Effector memory CD4-positive, alpha-beta T cell (primary cell): ENCODE results near the gene CEND1.
"Not testable (repeated sequence)": the region's sequence is repeated elsewhere in the genome, so short reads cannot be mapped to it uniquely, and the experiment has no call there.

Source experiments
- DNase-seq, 3 donors: peaks; one replicate each; pipeline ENCODE4 v3.0.0-alpha.2; 2020
- H3K27ac ChIP-seq: 2 replicates; pipeline ENCODE4 v1.7.0; 2013; ENCODE audit warnings: mild to moderate bottlenecking, low read length, moderate library complexity; ENCODE audit not compliant: insufficient read depth, poor library complexity, severe bottlenecking
- H3K27me3 ChIP-seq: replicated peaks from 2 replicates; pipeline ENCODE4 v1.7.0; 2013; ENCODE audit warnings: mild to moderate bottlenecking, low read length; ENCODE audit not compliant: insufficient read depth, control insufficient read depth, poor library complexity, severe bottlenecking
- H3K36me3 ChIP-seq: 2 replicates; pipeline ENCODE4 v1.7.0; 2013; ENCODE audit warnings: mild to moderate bottlenecking, low read length, moderate library complexity; ENCODE audit not compliant: control insufficient read depth, insufficient read depth
- H3K4me1 ChIP-seq: 2 replicates; pipeline ENCODE4 v1.7.0; 2013; ENCODE audit warnings: low read length, mild to moderate bottlenecking; ENCODE audit not compliant: control insufficient read depth, insufficient read depth, poor library complexity, severe bottlenecking
- H3K4me3 ChIP-seq: 2 replicates; pipeline ENCODE4 v1.7.0; 2013; ENCODE audit warnings: low read length, low read depth, mild to moderate bottlenecking; ENCODE audit not compliant: insufficient read depth, poor library complexity, severe bottlenecking
- H3K9me3 ChIP-seq: 2 replicates; pipeline ENCODE4 v1.7.0; 2013; ENCODE audit warnings: mild to moderate bottlenecking, low read length, moderate library complexity; ENCODE audit not compliant: control insufficient read depth

Gene CEND1

GRCh38 chr11:745428-745827 lies 44.5 kb downstream of the CEND1 start:
- H3K27ac ChIP-seq = no peak overlapping the region
- peaks cover 14% of the 10 kb centered on the region for H3K4me1 ChIP-seq
- no peak for DNase-seq
- no peaks in the 10 kb centered on the region for H3K27me3 ChIP-seq
- H3K9me3 ChIP-seq = no peaks in the 10 kb centered on the region
- no peak overlapping the region for H3K4me3 ChIP-seq
- no peaks in the 10 kb centered on the region for H3K36me3 ChIP-seq

DNA sequence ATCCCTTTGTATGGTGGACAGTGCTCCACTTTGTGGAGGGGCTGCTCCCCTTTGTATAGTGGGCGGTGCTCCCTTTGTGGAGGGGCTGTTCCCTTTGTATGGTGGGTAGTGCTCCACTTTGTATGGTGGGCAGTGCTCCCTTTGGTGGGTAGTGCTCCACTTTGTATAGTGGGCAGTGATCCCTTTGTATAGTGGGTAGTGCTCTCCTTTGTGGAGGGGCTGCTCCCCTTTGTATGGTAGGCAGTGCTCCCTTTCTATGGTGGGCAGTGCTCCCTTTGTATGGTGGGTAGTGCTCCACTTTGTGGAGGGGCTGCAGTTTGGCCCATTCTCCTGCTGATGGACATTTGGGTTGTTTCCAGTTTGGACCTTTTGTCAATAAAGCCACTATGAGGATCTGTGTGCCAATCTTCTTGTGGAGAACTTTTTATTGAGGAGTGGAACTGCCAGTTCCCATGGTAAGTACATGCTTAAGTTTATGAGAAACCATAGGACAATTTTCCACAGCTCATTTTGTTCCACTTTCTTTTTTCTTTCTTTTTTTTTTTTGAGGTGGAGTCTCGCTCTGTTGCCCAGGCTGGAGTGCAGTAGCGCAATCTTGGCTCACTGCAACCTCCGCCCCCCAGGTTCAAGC lies 47.2 kb downstream of the CEND1 start:
- DNase-seq = no peak
- Histone ChIP-seq H3K36me3 (no peaks in the 10 kb centered on the region), H3K4me1 (peaks cover 8% of the 10 kb centered on the region), H3K27me3 (no peaks in the 10 kb centered on the region), H3K9me3 (no peaks in the 10 kb centered on the region), H3K27ac (no peak overlapping the region), H3K4me3 (no peak overlapping the region)

DNA sequence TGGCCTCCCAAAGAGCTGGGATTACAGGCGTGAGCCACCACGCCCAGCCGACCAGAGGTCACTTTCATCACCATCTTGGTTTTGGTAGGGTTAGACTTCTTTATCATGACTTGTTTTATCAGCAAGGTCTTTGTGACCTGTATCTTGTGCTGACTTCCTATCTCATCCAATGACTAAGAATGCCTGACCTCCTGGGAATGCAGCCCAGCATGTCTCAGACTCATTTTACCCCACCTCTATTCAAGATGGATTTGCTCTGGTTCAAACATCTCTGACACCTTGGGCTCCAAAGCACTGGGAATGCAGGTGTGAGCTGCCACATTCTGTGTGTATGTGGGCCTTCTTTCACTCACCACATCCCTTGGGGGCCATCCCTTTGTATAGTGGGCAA lies 47.7 kb downstream of the CEND1 start:
- peaks cover 10% of the 10 kb centered on the region for H3K4me1 ChIP-seq
- H3K27ac ChIP-seq = no peak overlapping the region
- H3K9me3 ChIP-seq = no peaks in the 10 kb centered on the region
- no peaks in the 10 kb centered on the region for H3K27me3 ChIP-seq
- no peaks in the 10 kb centered on the region for H3K36me3 ChIP-seq
- H3K4me3 ChIP-seq = no peak overlapping the region
- DNase-seq = no peak

DNA sequence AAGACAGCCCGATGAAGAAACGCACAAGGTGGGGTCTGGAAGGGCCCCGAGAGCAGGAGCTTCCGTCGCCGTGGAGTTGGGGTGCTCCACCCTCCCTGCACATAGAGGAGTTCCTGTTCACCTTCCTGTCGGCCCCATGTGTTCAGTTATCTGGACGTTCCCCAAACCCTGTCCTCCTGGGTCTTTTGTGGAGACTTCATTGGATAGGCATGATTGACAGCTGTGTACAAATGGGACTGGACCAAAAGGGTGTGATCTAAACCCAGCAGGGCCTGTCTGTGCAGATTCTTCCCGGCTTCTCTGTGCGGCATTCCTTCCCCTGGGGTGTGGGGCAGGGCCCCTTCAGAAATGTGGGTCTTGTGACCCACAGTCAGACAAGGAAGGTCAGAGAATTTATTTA lies 52.0 kb downstream of the CEND1 start:
- H3K9me3 ChIP-seq, DNase-seq, H3K27me3 ChIP-seq, H3K4me1 ChIP-seq, H3K27ac ChIP-seq, H3K36me3 ChIP-seq: not testable (repeated sequence)
- peak overlapping the region; percentile 24 for H3K4me3 ChIP-seq

GRCh38 chr11:737366-737765 lies 52.5 kb downstream of the CEND1 start:
- Histone ChIP-seq H3K27ac (no peak overlapping the region), H3K9me3 (no peaks in the 10 kb centered on the region), H3K4me1 (peaks cover 7% of the 10 kb centered on the region), H3K4me3 (peak overlapping the region; percentile 24), H3K36me3 (no peaks in the 10 kb centered on the region), H3K27me3 (no peaks in the 10 kb centered on the region)
- DNase-seq = no peak
